ENCODE measurements around the gene GTPBP3.

GTPBP3 gene

GRCh38 chr19:17328517-17329365, 8.6 kb upstream of the GTPBP3 start:
- DNase-seq = no peak

- no peak for DNase-seq
Measured at GRCh38 chr19:17329366-17330261, 7.7 kb upstream of the GTPBP3 start.

- no peak for DNase-seq
Measured at GRCh38 chr19:17330262-17331044, 6.9 kb upstream of the GTPBP3 start.

GRCh38 chr19:17331045-17331558, 6.3 kb upstream of the GTPBP3 start:
- DNase-seq = no peak

GRCh38 chr19:17332360-17332676, 5.0 kb upstream of the GTPBP3 start:
- no peak for DNase-seq

- DNase-seq = peak; percentile 92
Measured at GRCh38 chr19:17332677-17333581, 4.4 kb upstream of the GTPBP3 start.

GRCh38 chr19:17333611-17334413, 3.5 kb upstream of the GTPBP3 start:
- DNase-seq = peak; percentile 95

- peak; percentile 98 for DNase-seq
Measured at GRCh38 chr19:17334414-17335409, 2.6 kb upstream of the GTPBP3 start, which contains the start of gene ANO8. Gene ANO8, minus strand, starts transcription at chr19:17334855. Its CDS starts 185 bp downstream, at chr19:17334670.

GRCh38 chr19:17335575-17335974, 1.8 kb upstream of the GTPBP3 start:
- no peak for DNase-seq

GRCh38 chr19:17337675-17338432, 501 bp downstream of the GTPBP3 start:
- peak; percentile 78 for DNase-seq

- DNase-seq = no peak
Measured at GRCh38 chr19:17338433-17339078, 1.2 kb downstream of the GTPBP3 start.

- peak; percentile 53 for DNase-seq
Measured at GRCh38 chr19:17339088-17339741, 1.9 kb downstream of the GTPBP3 start.

GRCh38 chr19:17340302-17340870, 3.0 kb downstream of the GTPBP3 start:
- peak; percentile 72 for DNase-seq

GRCh38 chr19:17340871-17341357, 3.6 kb downstream of the GTPBP3 start:
- DNase-seq = no peak

- DNase-seq = no peak
Measured at GRCh38 chr19:17341386-17341785, 4.0 kb downstream of the GTPBP3 start.

- no peak for DNase-seq
Measured at GRCh38 chr19:17341845-17342244, 4.5 kb downstream of the GTPBP3 start.

GRCh38 chr19:17346109-17346671, 8.8 kb downstream of the GTPBP3 start:
- DNase-seq = peak; percentile 82
